HG02884 (cell line): ENCODE data around the gene DUSP22.
A peak's percentile ranks its signal among the peaks of the same experiment; 100 is the strongest.
"Not testable (repeated sequence)": the region's sequence is repeated elsewhere in the genome, so short reads cannot be mapped to it uniquely, and the experiment has no call there.

Source experiments
- ATAC-seq: cut with Tn5 transposase; IDR thresholded peaks from one replicate; pipeline ENCODE4 v1.9.1; 2021; ENCODE audit warnings: mild to moderate bottlenecking, moderate library complexity; ENCODE audit not compliant: unreplicated experiment

The DUSP22 gene

GRCh38 chr6:322940-323729, 30.8 kb downstream of the DUSP22 start:
- ATAC-seq: no peak

- no peak for ATAC-seq
Observed at GRCh38 chr6:323730-324088, 31.4 kb downstream of the DUSP22 start.

GRCh38 chr6:324116-324728, 31.9 kb downstream of the DUSP22 start:
- no peak for ATAC-seq

GRCh38 chr6:324729-325125, 32.4 kb downstream of the DUSP22 start:
- no peak for ATAC-seq

- ATAC-seq: not testable (repeated sequence)
Observed at GRCh38 chr6:325161-325860, 33.0 kb downstream of the DUSP22 start.

GRCh38 chr6:326066-326465, 33.8 kb downstream of the DUSP22 start:
- not testable (repeated sequence) for ATAC-seq

GRCh38 chr6:326896-327537, 34.7 kb downstream of the DUSP22 start:
- no peak for ATAC-seq

- no peak for ATAC-seq
Observed at GRCh38 chr6:327538-328116, 35.3 kb downstream of the DUSP22 start.

- ATAC-seq: peak; percentile 73
Observed at GRCh38 chr6:328136-328670, 35.9 kb downstream of the DUSP22 start.

GRCh38 chr6:328924-329323, 36.6 kb downstream of the DUSP22 start:
- ATAC-seq: no peak

- no peak for ATAC-seq
Observed at GRCh38 chr6:329888-330691, 37.8 kb downstream of the DUSP22 start.

GRCh38 chr6:330948-331347, 38.7 kb downstream of the DUSP22 start:
- ATAC-seq: no peak

- peak; percentile 43 for ATAC-seq
Observed at GRCh38 chr6:331622-332521, 39.6 kb downstream of the DUSP22 start.

- ATAC-seq: no peak
Observed at GRCh38 chr6:332671-333070, 40.4 kb downstream of the DUSP22 start.

GRCh38 chr6:333379-334002, 41.2 kb downstream of the DUSP22 start:
- ATAC-seq: no peak

- ATAC-seq: no peak
Observed at GRCh38 chr6:334536-335510, 42.5 kb downstream of the DUSP22 start.

GRCh38 chr6:335572-335971, 43.3 kb downstream of the DUSP22 start:
- ATAC-seq: no peak
